HUES6 (cell line): ENCODE results near the gene PLTP.
"Not testable (repeated sequence)": the region's sequence is repeated elsewhere in the genome, so short reads cannot be mapped to it uniquely, and the experiment has no call there.

Experiments used
- H3K27ac ChIP-seq: 2 replicates; pipeline ENCODE4 v1.7.0; 2013; ENCODE audit warnings: low read depth, mild to moderate bottlenecking, low read length, inconsistent platforms
- H3K27me3 ChIP-seq: 2 replicates; pipeline ENCODE4 v1.6.1; 2013; ENCODE audit warnings: low read length; ENCODE audit not compliant: control insufficient read depth, insufficient read depth
- H3K36me3 ChIP-seq: 2 replicates; pipeline ENCODE4 v1.6.1; 2013; ENCODE audit warnings: low read length; ENCODE audit not compliant: control insufficient read depth, insufficient read depth
- H3K4me1 ChIP-seq: 2 replicates; pipeline ENCODE4 v1.6.1; 2013; ENCODE audit warnings: low read length; ENCODE audit not compliant: control insufficient read depth, insufficient read depth
- H3K4me3 ChIP-seq: 2 replicates; pipeline ENCODE4 v1.5.1; 2013; ENCODE audit warnings: low read depth, low read length
- H3K9ac ChIP-seq: one replicate; pipeline ENCODE4 v1.6.1; 2013; ENCODE audit warnings: mild to moderate bottlenecking, low read length
- H3K9me3 ChIP-seq: 2 replicates; pipeline ENCODE4 v1.6.1; 2013; ENCODE audit warnings: low read depth, low read length; ENCODE audit not compliant: control insufficient read depth, insufficient read depth

The PLTP gene, protein sequence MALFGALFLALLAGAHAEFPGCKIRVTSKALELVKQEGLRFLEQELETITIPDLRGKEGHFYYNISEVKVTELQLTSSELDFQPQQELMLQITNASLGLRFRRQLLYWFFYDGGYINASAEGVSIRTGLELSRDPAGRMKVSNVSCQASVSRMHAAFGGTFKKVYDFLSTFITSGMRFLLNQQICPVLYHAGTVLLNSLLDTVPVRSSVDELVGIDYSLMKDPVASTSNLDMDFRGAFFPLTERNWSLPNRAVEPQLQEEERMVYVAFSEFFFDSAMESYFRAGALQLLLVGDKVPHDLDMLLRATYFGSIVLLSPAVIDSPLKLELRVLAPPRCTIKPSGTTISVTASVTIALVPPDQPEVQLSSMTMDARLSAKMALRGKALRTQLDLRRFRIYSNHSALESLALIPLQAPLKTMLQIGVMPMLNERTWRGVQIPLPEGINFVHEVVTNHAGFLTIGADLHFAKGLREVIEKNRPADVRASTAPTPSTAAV

DNA sequence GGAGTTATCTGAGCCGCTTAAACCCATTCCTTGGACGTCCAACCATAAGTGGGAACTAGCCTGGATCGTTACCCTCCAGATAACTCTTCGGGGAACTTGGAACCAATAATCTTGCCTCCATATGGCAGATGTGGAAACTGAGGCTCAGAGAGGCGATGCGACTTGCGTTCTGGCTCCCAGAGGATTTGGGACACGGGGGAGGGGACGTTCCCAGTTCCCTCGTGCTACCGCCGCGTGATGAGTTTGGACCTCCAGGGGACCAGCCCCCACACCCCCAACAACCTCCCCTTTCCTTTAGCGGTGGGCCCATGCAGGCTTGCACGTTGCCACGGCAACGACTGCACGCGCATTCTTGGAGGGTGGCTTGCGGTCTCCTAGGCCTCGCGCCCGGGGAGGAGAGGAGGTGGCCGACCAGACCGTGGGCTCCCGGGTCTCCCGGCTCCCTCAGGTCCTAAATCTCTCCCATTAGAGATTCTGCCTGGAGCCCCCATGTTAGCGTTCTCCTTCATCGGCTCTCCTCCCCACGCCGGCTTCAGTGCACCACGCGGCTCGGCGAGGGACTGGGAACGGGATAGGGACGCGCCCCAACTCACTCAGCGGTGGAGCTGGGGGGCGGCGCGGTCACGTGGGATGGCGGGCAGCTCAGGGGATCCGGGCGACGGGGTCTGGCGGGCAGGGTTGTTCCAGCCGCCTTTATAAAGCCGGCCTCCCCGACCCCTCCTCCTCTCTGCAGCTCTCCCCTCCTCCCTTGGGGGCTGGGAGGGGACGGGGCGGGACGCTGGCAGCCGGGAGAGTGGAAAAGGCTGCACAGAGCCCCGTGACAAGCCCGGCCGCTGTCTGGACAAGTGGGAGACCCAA, at the start of gene PLTP:
Gene PLTP (minus strand): TSS at position 670 of the 858 bp plus-strand sequence. CDS start 703 bp downstream, outside the sequence.
- H3K27ac ChIP-seq: peak within 1 kb of the TSS; percentile 70; the same call in 1 of the 2 replicates

DNA sequence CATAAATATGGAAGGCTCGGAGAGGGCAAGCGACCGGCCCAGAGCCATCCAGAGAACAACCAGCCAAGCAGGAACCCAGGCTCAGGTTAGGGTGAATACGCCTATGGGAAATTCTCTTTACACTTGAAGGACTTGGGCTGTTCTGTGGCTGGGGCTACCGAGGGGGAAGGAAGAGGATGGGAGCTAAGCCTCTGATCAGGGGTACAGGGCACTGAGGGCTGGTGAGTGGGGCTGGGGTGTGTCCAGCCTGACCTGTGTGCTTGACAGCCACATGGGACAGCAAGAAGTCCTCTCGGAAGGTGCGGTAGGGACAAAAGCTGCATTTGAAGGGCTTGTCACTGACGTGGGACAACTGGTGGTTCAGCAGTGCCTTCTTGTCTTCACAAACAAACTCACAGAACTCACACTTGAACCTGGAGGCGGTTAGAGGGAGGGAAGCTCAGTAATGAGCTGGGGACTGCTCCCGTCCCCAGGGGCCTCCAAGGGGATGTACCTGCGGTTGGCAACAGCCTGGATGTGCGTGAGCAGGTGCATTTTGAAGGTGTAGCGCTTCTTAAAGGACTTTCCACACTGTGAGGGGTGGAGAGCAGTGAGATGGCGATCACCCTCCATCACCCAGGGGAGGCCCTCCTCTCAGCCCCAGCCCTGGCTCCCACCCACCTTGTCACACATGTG, 48.1 kb upstream of the PLTP start:
- Histone ChIP-seq H3K27ac (no peak overlapping the region), H3K36me3 (peaks cover 85% of the 10 kb centered on the region)

More for the DNA sequence above, at the start of gene PLTP:
- Histone ChIP-seq H3K27me3 (no peaks in the 10 kb centered on the region), H3K9ac (peak within 1 kb of the TSS; percentile 85), H3K4me3 (peak within 1 kb of the TSS; percentile 82), H3K4me1 (peaks cover 5% of the 10 kb centered on the region), H3K36me3 (peaks cover 25% of the 10 kb centered on the region), H3K9me3 (no peaks in the 10 kb centered on the region)

DNA sequence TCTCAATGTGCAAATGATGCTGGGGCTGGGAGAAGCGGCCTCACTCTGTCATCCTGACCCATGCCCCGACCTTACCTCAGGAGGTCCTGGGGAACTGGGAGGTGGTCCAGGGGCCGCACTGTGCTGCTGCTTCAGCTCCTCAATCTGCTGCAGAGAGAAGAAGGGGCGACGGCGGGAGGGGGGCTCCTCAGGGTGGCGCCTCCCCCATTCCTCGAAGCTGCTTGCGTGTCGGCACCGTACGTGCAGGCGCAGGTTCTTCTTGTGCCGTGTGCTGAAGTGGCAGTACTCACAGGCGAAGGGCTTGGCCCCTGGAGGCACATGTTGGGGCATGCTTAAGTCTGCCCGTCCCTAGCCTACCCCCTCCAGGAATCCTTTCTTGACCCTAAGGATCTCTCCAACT, 47.2 kb upstream of the PLTP start:
- no peak overlapping the region for H3K27ac ChIP-seq
- H3K36me3 ChIP-seq: peaks cover 78% of the 10 kb centered on the region
- no peaks in the 10 kb centered on the region for H3K27me3 ChIP-seq
- H3K9ac ChIP-seq: no peak overlapping the region
- H3K4me3 ChIP-seq: no peak overlapping the region
- no peaks in the 10 kb centered on the region for H3K4me1 ChIP-seq
- no peaks in the 10 kb centered on the region for H3K9me3 ChIP-seq

More for the DNA sequence above, 48.1 kb upstream of the PLTP start:
- Histone ChIP-seq H3K9me3 (no peaks in the 10 kb centered on the region), H3K4me3 (no peak overlapping the region), H3K9ac (no peak overlapping the region), H3K4me1 (no peaks in the 10 kb centered on the region), H3K27me3 (no peaks in the 10 kb centered on the region)

DNA sequence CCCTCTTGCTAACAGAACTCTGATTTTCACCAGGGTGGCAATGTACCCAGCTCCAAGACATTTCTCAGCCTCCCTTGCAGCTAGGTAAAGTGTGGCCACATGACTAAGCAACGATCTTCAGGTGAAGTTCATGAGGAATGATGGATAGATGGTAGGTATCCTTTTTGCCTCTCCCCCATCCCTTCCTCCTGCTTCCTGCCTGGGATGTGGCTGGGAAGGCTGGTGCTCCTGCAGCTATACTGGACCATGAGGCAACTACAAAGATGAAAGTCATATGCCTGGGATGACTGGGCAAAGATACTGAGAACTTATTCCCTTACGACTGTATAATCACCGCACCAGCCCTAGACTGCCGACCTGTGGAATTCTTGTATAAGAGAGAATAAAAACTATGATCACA, 46.6 kb upstream of the PLTP start:
- H3K36me3 ChIP-seq: peaks cover 76% of the 10 kb centered on the region
- no peaks in the 10 kb centered on the region for H3K4me1 ChIP-seq
- H3K9ac ChIP-seq: no peak overlapping the region
- no peak overlapping the region for H3K4me3 ChIP-seq
- no peaks in the 10 kb centered on the region for H3K27me3 ChIP-seq
- H3K9me3 ChIP-seq: no peaks in the 10 kb centered on the region
- H3K27ac ChIP-seq: no peak overlapping the region

DNA sequence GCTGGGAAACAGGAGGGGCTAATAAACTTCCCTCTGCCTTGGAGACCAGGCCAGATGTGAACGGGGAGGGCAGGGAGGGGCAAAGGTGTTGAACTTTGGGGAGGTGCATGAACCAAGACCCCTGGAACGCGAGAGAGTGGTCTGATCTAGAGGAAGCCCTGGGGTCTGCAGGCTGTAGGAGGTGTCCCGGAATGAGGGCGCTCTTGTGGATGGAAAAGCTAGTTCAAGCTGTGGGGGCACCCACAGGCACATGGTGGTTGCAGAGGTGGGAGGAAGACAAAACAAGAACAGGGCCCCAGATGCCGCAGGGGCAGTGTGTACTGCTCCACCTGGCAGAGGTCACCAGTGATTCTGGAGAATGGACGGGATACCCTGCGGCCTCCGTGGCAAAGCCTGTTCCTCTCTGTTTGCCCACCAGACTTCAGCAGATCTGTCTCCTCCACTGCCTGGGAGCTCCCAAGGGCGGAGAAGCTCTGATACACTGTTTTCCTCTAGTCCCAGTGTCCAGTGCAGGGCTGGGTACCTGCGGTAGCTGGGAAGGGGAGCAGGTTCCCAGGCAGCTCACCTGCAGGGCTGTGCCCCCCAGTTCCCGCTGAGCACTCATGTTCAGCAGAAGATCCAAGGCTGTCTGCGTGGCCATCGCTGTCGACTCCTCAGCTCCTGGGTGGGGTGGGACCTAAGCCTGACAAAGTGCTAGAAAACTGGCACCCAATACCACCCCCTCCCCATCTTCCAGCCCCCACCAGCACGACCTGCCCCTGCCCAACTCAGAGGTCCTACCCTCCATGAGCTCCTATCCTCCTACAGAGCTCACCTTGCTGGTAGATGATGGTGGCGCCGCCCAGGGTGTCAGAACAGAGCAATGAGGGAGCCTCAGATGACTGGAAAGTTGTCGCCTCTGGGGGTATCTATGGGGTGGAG, 45.3 kb upstream of the PLTP start:
- Histone ChIP-seq H3K27me3 (no peaks in the 10 kb centered on the region), H3K4me3 (no peak overlapping the region), H3K9ac (no peak overlapping the region), H3K27ac (no peak overlapping the region), H3K4me1 (no peaks in the 10 kb centered on the region), H3K9me3 (no peaks in the 10 kb centered on the region), H3K36me3 (peaks cover 78% of the 10 kb centered on the region)

DNA sequence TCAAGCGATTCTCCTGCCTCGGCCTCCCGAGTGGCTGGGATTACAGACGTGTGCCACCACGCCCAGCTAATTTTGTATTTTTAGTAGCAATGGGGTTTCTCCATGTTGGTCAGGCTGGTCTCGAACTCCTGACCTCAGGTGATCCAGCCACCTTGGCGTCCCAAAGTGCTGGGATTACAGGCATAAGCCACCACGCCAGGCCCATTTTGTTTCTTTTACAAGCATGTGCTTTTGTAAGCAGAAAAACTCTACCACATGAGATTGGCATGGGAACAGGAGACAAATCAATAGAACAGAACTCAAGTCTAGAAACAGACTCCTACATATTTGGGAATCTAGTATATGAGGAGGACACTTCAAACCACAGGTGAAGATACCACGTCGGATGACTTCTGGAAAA, 44.4 kb upstream of the PLTP start:
- not testable (repeated sequence) for H3K27ac ChIP-seq, H3K27me3 ChIP-seq, H3K9ac ChIP-seq, H3K9me3 ChIP-seq, H3K4me3 ChIP-seq, H3K4me1 ChIP-seq
- H3K36me3 ChIP-seq: peaks cover 78% of the 10 kb centered on the region

DNA sequence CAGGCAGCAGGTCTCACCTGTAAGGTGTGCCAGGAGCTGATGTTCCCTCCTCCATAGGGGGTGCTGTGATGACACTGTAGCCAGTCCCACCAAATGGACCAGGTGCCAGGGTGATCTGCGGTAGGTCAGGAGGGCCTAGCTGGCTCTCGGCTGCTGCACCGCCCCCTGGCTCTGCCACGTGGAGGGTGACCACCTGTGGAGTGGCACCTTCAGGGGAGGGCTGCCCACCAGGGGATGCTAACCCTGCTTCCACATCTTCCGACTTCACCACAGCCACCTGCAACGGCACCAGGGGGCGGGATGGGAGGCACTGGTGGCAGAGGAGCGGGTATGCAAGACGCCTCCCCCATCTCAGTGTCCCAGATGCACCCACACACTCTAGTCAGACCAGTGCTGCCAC, 41.7 kb upstream of the PLTP start:
- Histone ChIP-seq H3K36me3 (peaks cover 77% of the 10 kb centered on the region), H3K27ac (no peak overlapping the region), H3K27me3 (no peaks in the 10 kb centered on the region), H3K9me3 (no peaks in the 10 kb centered on the region), H3K9ac (no peak overlapping the region), H3K4me1 (no peaks in the 10 kb centered on the region), H3K4me3 (no peak overlapping the region)

DNA sequence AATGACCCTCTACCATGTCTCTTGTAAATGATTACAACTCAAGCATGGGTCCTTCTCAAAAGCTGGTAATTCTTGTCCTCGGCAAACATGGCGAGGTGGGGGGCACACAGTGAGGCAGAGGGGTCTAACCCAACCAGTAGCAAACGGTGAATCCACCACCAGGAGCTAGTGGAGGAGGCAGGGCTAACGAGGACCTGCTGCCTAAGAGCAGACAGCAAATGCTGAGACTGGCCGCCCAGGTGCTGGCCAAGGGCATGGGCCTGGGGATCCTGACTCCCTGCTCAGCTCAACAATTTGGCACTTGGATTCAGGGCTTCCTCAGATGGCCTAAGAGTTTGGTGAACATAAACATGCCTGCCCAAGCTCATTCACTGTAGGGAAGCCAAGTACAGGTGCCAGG, 40.9 kb upstream of the PLTP start:
- Histone ChIP-seq H3K27me3 (no peaks in the 10 kb centered on the region), H3K4me1 (no peaks in the 10 kb centered on the region), H3K27ac (no peak overlapping the region), H3K4me3 (no peak overlapping the region), H3K36me3 (peaks cover 77% of the 10 kb centered on the region), H3K9ac (no peak overlapping the region), H3K9me3 (no peaks in the 10 kb centered on the region)

DNA sequence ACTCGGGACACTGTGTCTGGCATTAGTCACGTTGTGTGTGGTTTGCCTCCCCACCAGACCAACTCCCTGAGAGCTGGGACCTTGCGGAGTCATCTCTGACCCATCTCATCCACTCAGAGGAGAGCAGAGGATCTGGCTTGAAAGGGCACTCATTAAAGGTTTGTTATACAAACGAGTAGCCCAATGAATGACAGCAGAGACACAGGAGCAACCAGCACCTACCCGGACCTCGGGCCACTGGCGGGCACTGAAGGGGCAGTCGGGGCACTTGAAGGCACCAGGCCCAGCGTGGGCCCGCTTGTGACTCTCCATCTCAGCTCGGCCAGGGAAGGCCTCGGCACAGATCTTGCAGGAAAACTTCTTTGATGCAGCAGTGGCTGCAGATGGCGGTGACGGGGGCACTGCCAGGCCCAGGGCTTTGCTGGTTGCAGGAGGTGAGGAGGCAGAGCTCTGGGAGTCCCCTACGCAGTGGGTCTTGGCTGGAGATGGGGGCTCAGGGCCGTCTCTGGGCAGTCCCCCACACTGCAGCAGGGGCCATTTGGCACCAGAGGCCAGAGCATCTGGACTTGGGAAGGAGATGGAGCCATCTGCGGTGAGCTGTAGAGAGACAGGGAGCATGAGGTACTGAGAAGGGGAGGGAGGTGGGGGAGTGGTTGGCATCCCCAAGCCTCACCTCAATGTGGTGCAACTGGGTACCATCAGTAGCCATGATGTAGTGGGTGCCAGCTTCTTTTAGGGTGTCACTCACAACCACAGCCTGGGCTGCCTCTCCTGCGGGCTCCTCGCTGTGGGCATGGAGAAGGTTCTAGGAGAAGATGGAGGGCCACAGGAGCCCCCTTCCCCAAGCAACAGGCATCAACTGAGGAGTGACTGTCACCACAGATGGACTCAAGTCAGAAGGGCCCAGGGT, 40.2 kb upstream of the PLTP start:
- H3K4me1 ChIP-seq: no peaks in the 10 kb centered on the region
- H3K36me3 ChIP-seq: peaks cover 77% of the 10 kb centered on the region
- no peaks in the 10 kb centered on the region for H3K9me3 ChIP-seq
- H3K27ac ChIP-seq: no peak overlapping the region
- H3K4me3 ChIP-seq: no peak overlapping the region
- H3K9ac ChIP-seq: no peak overlapping the region
- no peaks in the 10 kb centered on the region for H3K27me3 ChIP-seq
